GM23338 (cell line): ENCODE measurements around the gene CETN2.

ENCODE experiments used
- CREB1 ChIP-seq: fragments of 250-450 bp; sonication (Bioruptor Pico); IDR thresholded peaks from 2 replicates; pipeline ENCODE4 v1.5.0; 2020; ENCODE audit warnings: low read depth, mild to moderate bottlenecking, moderate library complexity
- EZH2 ChIP-seq: fragments of 200-600 bp; sonication (generic); IDR thresholded peaks from one replicate; pipeline ENCODE4 v1.8.0; 2017; ENCODE audit warnings: antibody characterized with exemption, mild to moderate bottlenecking, low read depth; ENCODE audit not compliant: unreplicated experiment
- EZH2phosphoT487 ChIP-seq: fragments of 200-600 bp; sonication (generic); IDR thresholded peaks from one replicate; pipeline ENCODE4 v1.8.1; 2018; ENCODE audit warnings: antibody characterized with exemption; ENCODE audit not compliant: unreplicated experiment
- JUNB ChIP-seq: IDR thresholded peaks from one replicate; pipeline ENCODE4 v1.6.1; 2016; ENCODE audit warnings: antibody characterized with exemption; ENCODE audit not compliant: unreplicated experiment
- NANOG ChIP-seq: IDR thresholded peaks from 2 replicates; pipeline ENCODE4 v1.6.1; 2016; ENCODE audit warnings: antibody characterized with exemption, borderline replicate concordance
- POLR2AphosphoS5 ChIP-seq: IDR thresholded peaks from 2 replicates; pipeline ENCODE4 v1.6.1; 2016; ENCODE audit warnings: antibody characterized with exemption, low read depth
- STAT1 ChIP-seq: IDR thresholded peaks from one replicate; pipeline ENCODE4 v1.6.1; 2016; ENCODE audit warnings: antibody characterized with exemption; ENCODE audit not compliant: unreplicated experiment
- ZNF114 ChIP-seq: fragments of 250-450 bp; sonication (Bioruptor Pico); IDR thresholded peaks from 2 replicates; pipeline ENCODE4 v1.5.0; 2020; ENCODE audit warnings: mild to moderate bottlenecking, moderate library complexity
- ZNF331 ChIP-seq: fragments of 250-450 bp; sonication (Bioruptor Pico); IDR thresholded peaks from 2 replicates; pipeline ENCODE4 v1.5.0; 2020; ENCODE audit warnings: low read depth, mild to moderate bottlenecking, moderate library complexity
- TF ChIP-seq, protein P1 (sequence below), 2 experiments: fragments of 200-600 bp in 1 of 2; sonication (generic) in 1 of 2; conservative IDR thresholded peaks; 2 replicates each; pipeline versions ENCODE4 v1.5.1 to v1.6.1; 2016 to 2017; ENCODE audit warnings: antibody characterized with exemption in 2 of 2, low read depth in 2 of 2, mild to moderate bottlenecking in 2 of 2, moderate library complexity in 1 of 2
- TF ChIP-seq, protein P2 (sequence below): IDR thresholded peaks from one replicate; pipeline ENCODE4 v1.6.1; 2018; ENCODE audit warnings: antibody characterized with exemption; ENCODE audit not compliant: unreplicated experiment
- TF ChIP-seq, protein P3 (sequence below): fragments of 250-450 bp; sonication (Bioruptor Pico); IDR thresholded peaks from 2 replicates; pipeline ENCODE4 v1.5.0; 2020; ENCODE audit warnings: mild to moderate bottlenecking, moderate library complexity
- TF ChIP-seq, protein P4 (sequence below): IDR thresholded peaks from 2 replicates; pipeline ENCODE4 v1.6.1; 2016; ENCODE audit warnings: antibody characterized with exemption

DNA sequence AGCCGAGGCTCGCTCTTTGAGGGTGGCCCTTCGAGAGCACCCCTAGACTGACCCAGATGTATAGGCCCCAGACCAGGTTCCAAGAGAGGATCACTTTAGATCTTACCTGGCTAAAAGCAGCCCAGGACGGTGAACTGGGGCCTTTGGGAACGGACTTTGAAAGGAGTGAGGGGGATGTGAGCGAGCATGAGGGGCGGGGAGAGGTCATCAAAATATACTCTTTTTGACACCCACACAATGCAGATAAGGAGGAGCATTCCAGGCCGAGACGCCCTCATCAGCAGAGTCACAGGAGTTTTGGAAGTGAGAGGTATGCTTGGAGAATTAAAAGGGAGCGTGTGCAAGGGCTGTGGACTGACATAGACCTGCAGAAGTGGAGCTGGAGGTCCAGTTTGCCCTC lies 834 bp upstream of the CETN2 start:
- TF ChIP-seq, protein P1, sequence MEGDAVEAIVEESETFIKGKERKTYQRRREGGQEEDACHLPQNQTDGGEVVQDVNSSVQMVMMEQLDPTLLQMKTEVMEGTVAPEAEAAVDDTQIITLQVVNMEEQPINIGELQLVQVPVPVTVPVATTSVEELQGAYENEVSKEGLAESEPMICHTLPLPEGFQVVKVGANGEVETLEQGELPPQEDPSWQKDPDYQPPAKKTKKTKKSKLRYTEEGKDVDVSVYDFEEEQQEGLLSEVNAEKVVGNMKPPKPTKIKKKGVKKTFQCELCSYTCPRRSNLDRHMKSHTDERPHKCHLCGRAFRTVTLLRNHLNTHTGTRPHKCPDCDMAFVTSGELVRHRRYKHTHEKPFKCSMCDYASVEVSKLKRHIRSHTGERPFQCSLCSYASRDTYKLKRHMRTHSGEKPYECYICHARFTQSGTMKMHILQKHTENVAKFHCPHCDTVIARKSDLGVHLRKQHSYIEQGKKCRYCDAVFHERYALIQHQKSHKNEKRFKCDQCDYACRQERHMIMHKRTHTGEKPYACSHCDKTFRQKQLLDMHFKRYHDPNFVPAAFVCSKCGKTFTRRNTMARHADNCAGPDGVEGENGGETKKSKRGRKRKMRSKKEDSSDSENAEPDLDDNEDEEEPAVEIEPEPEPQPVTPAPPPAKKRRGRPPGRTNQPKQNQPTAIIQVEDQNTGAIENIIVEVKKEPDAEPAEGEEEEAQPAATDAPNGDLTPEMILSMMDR (conservative IDR thresholded peaks at IDR 0.05; ENCODE audit: low read depth in 2 of 2) = no peak
- TF ChIP-seq, protein P2, sequence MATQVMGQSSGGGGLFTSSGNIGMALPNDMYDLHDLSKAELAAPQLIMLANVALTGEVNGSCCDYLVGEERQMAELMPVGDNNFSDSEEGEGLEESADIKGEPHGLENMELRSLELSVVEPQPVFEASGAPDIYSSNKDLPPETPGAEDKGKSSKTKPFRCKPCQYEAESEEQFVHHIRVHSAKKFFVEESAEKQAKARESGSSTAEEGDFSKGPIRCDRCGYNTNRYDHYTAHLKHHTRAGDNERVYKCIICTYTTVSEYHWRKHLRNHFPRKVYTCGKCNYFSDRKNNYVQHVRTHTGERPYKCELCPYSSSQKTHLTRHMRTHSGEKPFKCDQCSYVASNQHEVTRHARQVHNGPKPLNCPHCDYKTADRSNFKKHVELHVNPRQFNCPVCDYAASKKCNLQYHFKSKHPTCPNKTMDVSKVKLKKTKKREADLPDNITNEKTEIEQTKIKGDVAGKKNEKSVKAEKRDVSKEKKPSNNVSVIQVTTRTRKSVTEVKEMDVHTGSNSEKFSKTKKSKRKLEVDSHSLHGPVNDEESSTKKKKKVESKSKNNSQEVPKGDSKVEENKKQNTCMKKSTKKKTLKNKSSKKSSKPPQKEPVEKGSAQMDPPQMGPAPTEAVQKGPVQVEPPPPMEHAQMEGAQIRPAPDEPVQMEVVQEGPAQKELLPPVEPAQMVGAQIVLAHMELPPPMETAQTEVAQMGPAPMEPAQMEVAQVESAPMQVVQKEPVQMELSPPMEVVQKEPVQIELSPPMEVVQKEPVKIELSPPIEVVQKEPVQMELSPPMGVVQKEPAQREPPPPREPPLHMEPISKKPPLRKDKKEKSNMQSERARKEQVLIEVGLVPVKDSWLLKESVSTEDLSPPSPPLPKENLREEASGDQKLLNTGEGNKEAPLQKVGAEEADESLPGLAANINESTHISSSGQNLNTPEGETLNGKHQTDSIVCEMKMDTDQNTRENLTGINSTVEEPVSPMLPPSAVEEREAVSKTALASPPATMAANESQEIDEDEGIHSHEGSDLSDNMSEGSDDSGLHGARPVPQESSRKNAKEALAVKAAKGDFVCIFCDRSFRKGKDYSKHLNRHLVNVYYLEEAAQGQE = no peak
- no peak for TF ChIP-seq POLR2AphosphoS5
- TF ChIP-seq EZH2phosphoT487 = no peak
- TF ChIP-seq ZNF331 (CRISPR knock-in tag) = no peak
- no peak for TF ChIP-seq CREB1
- TF ChIP-seq EZH2 = no peak
- TF ChIP-seq, protein P3, sequence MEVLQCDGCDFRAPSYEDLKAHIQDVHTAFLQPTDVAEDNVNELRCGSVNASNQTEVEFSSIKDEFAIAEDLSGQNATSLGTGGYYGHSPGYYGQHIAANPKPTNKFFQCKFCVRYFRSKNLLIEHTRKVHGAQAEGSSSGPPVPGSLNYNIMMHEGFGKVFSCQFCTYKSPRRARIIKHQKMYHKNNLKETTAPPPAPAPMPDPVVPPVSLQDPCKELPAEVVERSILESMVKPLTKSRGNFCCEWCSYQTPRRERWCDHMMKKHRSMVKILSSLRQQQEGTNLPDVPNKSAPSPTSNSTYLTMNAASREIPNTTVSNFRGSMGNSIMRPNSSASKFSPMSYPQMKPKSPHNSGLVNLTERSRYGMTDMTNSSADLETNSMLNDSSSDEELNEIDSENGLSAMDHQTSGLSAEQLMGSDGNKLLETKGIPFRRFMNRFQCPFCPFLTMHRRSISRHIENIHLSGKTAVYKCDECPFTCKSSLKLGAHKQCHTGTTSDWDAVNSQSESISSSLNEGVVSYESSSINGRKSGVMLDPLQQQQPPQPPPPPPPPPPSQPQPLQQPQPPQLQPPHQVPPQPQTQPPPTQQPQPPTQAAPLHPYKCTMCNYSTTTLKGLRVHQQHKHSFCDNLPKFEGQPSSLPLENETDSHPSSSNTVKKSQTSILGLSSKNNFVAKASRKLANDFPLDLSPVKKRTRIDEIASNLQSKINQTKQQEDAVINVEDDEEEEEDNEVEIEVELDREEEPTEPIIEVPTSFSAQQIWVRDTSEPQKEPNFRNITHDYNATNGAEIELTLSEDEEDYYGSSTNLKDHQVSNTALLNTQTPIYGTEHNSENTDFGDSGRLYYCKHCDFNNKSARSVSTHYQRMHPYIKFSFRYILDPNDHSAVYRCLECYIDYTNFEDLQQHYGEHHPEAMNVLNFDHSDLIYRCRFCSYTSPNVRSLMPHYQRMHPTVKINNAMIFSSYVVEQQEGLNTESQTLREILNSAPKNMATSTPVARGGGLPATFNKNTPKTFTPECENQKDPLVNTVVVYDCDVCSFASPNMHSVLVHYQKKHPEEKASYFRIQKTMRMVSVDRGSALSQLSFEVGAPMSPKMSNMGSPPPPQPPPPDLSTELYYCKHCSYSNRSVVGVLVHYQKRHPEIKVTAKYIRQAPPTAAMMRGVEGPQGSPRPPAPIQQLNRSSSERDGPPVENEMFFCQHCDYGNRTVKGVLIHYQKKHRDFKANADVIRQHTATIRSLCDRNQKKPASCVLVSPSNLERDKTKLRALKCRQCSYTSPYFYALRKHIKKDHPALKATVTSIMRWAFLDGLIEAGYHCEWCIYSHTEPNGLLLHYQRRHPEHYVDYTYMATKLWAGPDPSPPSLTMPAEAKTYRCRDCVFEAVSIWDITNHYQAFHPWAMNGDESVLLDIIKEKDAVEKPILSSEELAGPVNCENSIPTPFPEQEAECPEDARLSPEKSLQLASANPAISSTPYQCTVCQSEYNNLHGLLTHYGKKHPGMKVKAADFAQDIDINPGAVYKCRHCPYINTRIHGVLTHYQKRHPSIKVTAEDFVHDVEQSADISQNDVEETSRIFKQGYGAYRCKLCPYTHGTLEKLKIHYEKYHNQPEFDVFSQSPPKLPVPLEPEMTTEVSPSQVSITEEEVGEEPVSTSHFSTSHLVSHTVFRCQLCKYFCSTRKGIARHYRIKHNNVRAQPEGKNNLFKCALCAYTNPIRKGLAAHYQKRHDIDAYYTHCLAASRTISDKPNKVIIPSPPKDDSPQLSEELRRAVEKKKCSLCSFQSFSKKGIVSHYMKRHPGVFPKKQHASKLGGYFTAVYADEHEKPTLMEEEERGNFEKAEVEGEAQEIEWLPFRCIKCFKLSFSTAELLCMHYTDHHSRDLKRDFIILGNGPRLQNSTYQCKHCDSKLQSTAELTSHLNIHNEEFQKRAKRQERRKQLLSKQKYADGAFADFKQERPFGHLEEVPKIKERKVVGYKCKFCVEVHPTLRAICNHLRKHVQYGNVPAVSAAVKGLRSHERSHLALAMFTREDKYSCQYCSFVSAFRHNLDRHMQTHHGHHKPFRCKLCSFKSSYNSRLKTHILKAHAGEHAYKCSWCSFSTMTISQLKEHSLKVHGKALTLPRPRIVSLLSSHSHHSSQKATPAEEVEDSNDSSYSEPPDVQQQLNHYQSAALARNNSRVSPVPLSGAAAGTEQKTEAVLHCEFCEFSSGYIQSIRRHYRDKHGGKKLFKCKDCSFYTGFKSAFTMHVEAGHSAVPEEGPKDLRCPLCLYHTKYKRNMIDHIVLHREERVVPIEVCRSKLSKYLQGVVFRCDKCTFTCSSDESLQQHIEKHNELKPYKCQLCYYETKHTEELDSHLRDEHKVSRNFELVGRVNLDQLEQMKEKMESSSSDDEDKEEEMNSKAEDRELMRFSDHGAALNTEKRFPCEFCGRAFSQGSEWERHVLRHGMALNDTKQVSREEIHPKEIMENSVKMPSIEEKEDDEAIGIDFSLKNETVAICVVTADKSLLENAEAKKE (CRISPR knock-in tag) = no peak
- no peak for TF ChIP-seq JUNB
- no peak for TF ChIP-seq STAT1
- TF ChIP-seq, protein P4, sequence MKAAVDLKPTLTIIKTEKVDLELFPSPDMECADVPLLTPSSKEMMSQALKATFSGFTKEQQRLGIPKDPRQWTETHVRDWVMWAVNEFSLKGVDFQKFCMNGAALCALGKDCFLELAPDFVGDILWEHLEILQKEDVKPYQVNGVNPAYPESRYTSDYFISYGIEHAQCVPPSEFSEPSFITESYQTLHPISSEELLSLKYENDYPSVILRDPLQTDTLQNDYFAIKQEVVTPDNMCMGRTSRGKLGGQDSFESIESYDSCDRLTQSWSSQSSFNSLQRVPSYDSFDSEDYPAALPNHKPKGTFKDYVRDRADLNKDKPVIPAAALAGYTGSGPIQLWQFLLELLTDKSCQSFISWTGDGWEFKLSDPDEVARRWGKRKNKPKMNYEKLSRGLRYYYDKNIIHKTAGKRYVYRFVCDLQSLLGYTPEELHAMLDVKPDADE = no peak
- no peak for TF ChIP-seq ZNF114 (CRISPR knock-in tag)
- no peak for TF ChIP-seq NANOG
